Caco-2 (cell line): ENCODE measurements around the gene KIAA0930. TPM values are rescaled to one million over a fixed set of nuclear protein-coding genes. Genes with fewer than 3 reads are reported as not detected.

Experiments
- BruUV-seq: library from RNA; stranded (reverse); fragments of 400-500 nt; replicated peaks from 2 replicates; lab custom pipeline; 2021; lab: Mats Ljungman, UMichigan
- CTCF ChIA-PET: fragments of 300-600 bp; sonication (Branson Sonifier 250); formaldehyde crosslinking; loops from one replicate; lab custom pipeline; 2022; ENCODE audit warnings: antibody characterized with exemption; lab: Charles Lee
- POLR2A ChIA-PET: fragments of 300-600 bp; sonication (Branson Sonifier 250); formaldehyde crosslinking; loops from one replicate; lab custom pipeline; 2022; ENCODE audit warnings: antibody characterized with exemption; lab: Charles Lee
- DNase-seq, 2 experiments: peaks; one replicate each; pipeline versions ENCODE4 v3.0.0 to v3.0.0-alpha.2; 2020 to 2022
- H3K27me3 ChIP-seq: replicated peaks from 2 replicates; pipeline ENCODE4 v1.6.0; 2011; ENCODE audit warnings: low read length; ENCODE audit not compliant: control insufficient read depth, insufficient read depth
- H3K36me3 ChIP-seq: 2 replicates; pipeline ENCODE4 v1.5.1; 2011; ENCODE audit warnings: low read length; ENCODE audit not compliant: control insufficient read depth, insufficient read depth
- H3K4me1 ChIP-seq: fragments of 250-450 bp; sonication (Bioruptor Pico); 2 replicates; pipeline ENCODE4 v1.5.1; 2020; ENCODE audit warnings: mild to moderate bottlenecking
- H3K4me3 ChIP-seq: 2 replicates; pipeline ENCODE4 v1.5.1; 2011; ENCODE audit warnings: low read depth, mild to moderate bottlenecking, control low read depth, low read length
- H3K9me3 ChIP-seq: fragments of 250-450 bp; sonication (Bioruptor Pico); 2 replicates; pipeline ENCODE4 v1.5.1; 2020; ENCODE audit warnings: mild to moderate bottlenecking, moderate library complexity
- H3K27ac Mint-ChIP-seq: one replicate; pipeline ENCODE4 v1.8.0; 2022; ENCODE audit warnings: mixed read lengths; ENCODE audit not compliant: unreplicated experiment
- H3K27me3 Mint-ChIP-seq: one replicate; pipeline ENCODE4 v1.8.0; 2022; ENCODE audit warnings: mixed read lengths; ENCODE audit not compliant: insufficient read depth, unreplicated experiment
- H3K36me3 Mint-ChIP-seq: one replicate; pipeline ENCODE4 v1.8.0; 2022; ENCODE audit warnings: mild to moderate bottlenecking, mixed read lengths; ENCODE audit not compliant: insufficient read depth, unreplicated experiment
- H3K4me1 Mint-ChIP-seq: one replicate; pipeline ENCODE4 v1.8.0; 2022; ENCODE audit warnings: low read depth, mixed read lengths; ENCODE audit not compliant: unreplicated experiment
- H3K4me3 Mint-ChIP-seq: one replicate; pipeline ENCODE4 v1.8.0; 2022; ENCODE audit warnings: mild to moderate bottlenecking, moderate library complexity, mixed read lengths; ENCODE audit not compliant: unreplicated experiment
- H3K9me3 Mint-ChIP-seq: one replicate; pipeline ENCODE4 v1.8.0; 2022; ENCODE audit warnings: mixed read lengths; ENCODE audit not compliant: unreplicated experiment
- intact Hi-C: fragments of 100-400 bp; cut with micrococcal nuclease; formaldehyde crosslinking; loops from one replicate; pipeline ENCODE4 v1.10.0; 2022; ENCODE audit not compliant: unreplicated experiment
- total RNA-seq: library from RNA; stranded (reverse); gene quantifications from 2 replicates; pipeline ENCODE4 v1.2.3, GENCODE V29; 2022
- TF ChIP-seq, protein P1 (sequence below), 2 experiments: fragments of 200-600 bp in 1 of 2; IDR thresholded peaks; 1 replicate in 1 of 2; 2 replicates in 1 of 2; pipeline versions ENCODE4 v1.5.1 to v1.8.0; 2011 to 2022; ENCODE audit warnings: antibody characterized with exemption in 1 of 2, control low read depth in 1 of 2, inconsistent platforms in 1 of 2, low read depth in 1 of 2, low read length in 1 of 2, mild to moderate bottlenecking in 1 of 2, moderate library complexity in 1 of 2; ENCODE audit not compliant: insufficient read depth in 1 of 2, severe bottlenecking in 1 of 2, unreplicated experiment in 1 of 2

The KIAA0930 gene
- total RNA-seq, 1 experiment from 2014 or later = 34.7 TPM

DNA sequence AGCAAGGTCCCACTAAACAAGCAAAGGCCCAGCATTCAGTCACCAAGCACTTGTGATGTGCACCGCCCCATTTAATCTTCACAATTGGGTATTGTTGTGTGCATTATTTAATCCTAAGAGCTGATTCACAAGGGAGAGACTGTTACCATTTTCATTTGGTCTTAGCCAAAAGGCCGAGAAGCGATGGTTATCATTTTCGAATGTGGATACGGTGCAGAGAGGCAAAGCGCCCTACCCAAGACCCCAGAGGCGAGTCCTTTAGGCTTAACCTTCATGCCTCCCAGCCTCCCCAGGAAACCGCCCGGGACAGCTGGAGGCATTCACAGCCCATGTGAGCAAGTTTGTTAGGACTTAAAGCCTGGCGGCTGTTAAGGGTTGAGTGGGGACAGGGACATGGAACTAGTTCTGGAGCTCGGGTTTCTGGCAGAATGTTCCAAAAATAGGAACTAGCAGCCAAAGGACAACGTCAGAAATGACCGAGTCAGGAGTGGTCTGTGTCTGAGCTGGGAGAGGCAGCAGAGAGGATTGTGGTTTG lies 31.0 kb upstream of the KIAA0930 start:
- intact Hi-C loops = no loop called here
- Histone ChIP-seq H3K27me3 (no peaks in the 10 kb centered on the region), H3K4me1 (peaks cover 65% of the 10 kb centered on the region), H3K36me3 (no peaks in the 10 kb centered on the region), H3K4me3 (no peak overlapping the region), H3K9me3 (no peaks in the 10 kb centered on the region)
- BruUV-seq = no TSS peak
- no peaks in the 10 kb centered on the region for H3K9me3 Mint-ChIP-seq
- H3K27ac Mint-ChIP-seq = peak overlapping the region; percentile 95
- TF ChIP-seq, protein P1, sequence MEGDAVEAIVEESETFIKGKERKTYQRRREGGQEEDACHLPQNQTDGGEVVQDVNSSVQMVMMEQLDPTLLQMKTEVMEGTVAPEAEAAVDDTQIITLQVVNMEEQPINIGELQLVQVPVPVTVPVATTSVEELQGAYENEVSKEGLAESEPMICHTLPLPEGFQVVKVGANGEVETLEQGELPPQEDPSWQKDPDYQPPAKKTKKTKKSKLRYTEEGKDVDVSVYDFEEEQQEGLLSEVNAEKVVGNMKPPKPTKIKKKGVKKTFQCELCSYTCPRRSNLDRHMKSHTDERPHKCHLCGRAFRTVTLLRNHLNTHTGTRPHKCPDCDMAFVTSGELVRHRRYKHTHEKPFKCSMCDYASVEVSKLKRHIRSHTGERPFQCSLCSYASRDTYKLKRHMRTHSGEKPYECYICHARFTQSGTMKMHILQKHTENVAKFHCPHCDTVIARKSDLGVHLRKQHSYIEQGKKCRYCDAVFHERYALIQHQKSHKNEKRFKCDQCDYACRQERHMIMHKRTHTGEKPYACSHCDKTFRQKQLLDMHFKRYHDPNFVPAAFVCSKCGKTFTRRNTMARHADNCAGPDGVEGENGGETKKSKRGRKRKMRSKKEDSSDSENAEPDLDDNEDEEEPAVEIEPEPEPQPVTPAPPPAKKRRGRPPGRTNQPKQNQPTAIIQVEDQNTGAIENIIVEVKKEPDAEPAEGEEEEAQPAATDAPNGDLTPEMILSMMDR (IDR thresholded peaks at IDR 0.05; ENCODE audit: insufficient read depth in 1 of 2, low read depth in 1 of 2, low read length in 1 of 2, severe bottlenecking in 1 of 2, unreplicated experiment in 1 of 2) = no peak
- POLR2A ChIA-PET = interaction anchor here (0.6 kb wide), 1 partner anchor 106 kb away, joined by 3 read pairs; no protein-coding TSS in a partner anchor
- H3K4me1 Mint-ChIP-seq = peaks cover 36% of the 10 kb centered on the region
- no peaks in the 10 kb centered on the region for H3K27me3 Mint-ChIP-seq
- DNase-seq = no peak
- CTCF ChIA-PET = interaction anchor here (0.6 to 2.8 kb wide), 2 partner anchors 34 to 191 kb away, joined by 3 to 8 read pairs; no protein-coding TSS in a partner anchor
- H3K36me3 Mint-ChIP-seq = no peaks in the 10 kb centered on the region
- H3K4me3 Mint-ChIP-seq = peak overlapping the region; percentile 41

DNA sequence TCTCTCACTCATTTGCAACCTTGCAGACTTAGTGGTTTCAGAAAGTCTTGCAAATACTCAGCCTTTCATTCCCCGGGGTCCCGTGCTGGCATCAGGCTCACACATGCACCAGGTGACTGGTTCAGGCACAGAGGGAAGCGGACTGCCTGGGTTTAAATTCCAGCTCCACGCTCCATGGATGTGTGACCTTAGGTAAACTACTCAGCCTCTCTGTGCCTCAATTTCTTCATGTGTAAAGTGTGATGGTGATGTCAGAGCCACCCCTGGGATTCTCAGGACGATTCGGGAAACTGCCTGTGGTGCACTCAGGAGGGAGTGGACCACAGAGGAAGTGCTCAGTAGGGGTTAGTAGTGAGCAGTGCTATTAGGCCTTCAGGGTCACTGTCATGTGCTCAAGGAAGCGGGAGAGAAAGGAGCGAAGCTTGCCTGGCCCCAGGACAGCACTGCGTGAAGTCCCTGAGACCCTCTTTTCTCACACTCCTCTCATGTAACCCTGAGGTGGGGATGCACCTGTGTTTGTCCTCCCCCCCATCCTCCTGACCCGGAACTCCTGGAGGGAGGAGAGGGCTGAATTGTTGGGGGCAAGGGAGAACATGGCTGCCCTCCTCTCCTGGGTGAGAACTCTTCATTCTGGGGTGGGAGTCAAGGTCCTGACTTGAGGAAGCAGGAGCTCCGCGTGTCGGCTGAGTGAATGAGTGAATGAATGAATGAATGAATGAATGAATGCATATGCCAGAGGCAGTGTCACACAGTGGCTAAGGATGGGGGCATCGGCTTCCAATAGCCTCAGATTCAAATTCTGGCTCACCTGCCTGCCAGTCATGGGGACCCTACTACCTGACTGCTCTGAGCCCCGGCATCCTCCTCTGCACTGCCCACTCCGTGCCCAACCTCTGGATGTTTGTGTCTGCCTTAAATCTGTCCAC lies 29.7 kb upstream of the KIAA0930 start:
- Histone ChIP-seq H3K27me3 (no peaks in the 10 kb centered on the region), H3K4me1 (peaks cover 53% of the 10 kb centered on the region), H3K9me3 (no peaks in the 10 kb centered on the region), H3K4me3 (peak overlapping the region; percentile 59), H3K36me3 (no peaks in the 10 kb centered on the region)
- peak overlapping the region; percentile 95 for H3K4me3 Mint-ChIP-seq
- ChIA-PET CTCF (interaction anchor here (0.6 to 0.7 kb wide), 2 partner anchors 70 to 144 kb away, joined by 3 read pairs; no protein-coding TSS in a partner anchor), POLR2A (interaction anchor here (0.6 to 1.0 kb wide), 2 partner anchors 9 to 344 kb away, joined by 4 read pairs; no protein-coding TSS in a partner anchor)
- no peaks in the 10 kb centered on the region for H3K9me3 Mint-ChIP-seq
- H3K27me3 Mint-ChIP-seq = no peaks in the 10 kb centered on the region
- H3K27ac Mint-ChIP-seq = peak overlapping the region; percentile 95
- H3K36me3 Mint-ChIP-seq = no peaks in the 10 kb centered on the region
- no peak for DNase-seq
- intact Hi-C loops = no loop called here
- BruUV-seq = no TSS peak
- peaks cover 36% of the 10 kb centered on the region for H3K4me1 Mint-ChIP-seq
- TF ChIP-seq, protein P1 (IDR thresholded peaks at IDR 0.05; ENCODE audit: insufficient read depth in 1 of 2, low read depth in 1 of 2, low read length in 1 of 2, severe bottlenecking in 1 of 2, unreplicated experiment in 1 of 2) = peak in 1 of 2 experiments; percentile 7
